Esophagus squamous epithelium (tissue), 5 donors: ENCODE measurements around the gene LAGE3. TPM values are rescaled to one million over a fixed set of nuclear protein-coding genes. Genes with fewer than 3 reads are reported as not detected.

Experiments
- DNase-seq: peaks from one replicate; lab custom pipeline; 2025; lab: John Stamatoyannopoulos, UW
- H3K27ac ChIP-seq, 4 donors: fragments of 200-600 bp; sonication (generic); one replicate each; pipeline ENCODE4 v1.5.1; 2016 to 2019; ENCODE audit warnings: mild to moderate bottlenecking in 1 of 4
- H3K27me3 ChIP-seq, 4 donors: fragments of 200-600 bp; sonication (generic); 1 replicate in 3 of 4; 2 replicates in 1 of 4; pipeline versions ENCODE4 v1.5.1 to v1.6.0; 2017 to 2021; ENCODE audit warnings: antibody characterized with exemption in 1 of 4
- H3K36me3 ChIP-seq, 3 donors: fragments of 200-600 bp; sonication (generic); one replicate each; pipeline ENCODE4 v1.5.1; 2016 to 2019
- H3K4me1 ChIP-seq, 3 donors: fragments of 200-600 bp; sonication (generic); one replicate each; pipeline ENCODE4 v1.5.1; 2017 to 2019
- H3K4me3 ChIP-seq, 4 donors: fragments of 200-600 bp; sonication (generic); 1 replicate in 3 of 4; 2 replicates in 1 of 4; pipeline ENCODE4 v1.5.1; 2016 to 2019; ENCODE audit warnings: mild to moderate bottlenecking in 2 of 4, moderate library complexity in 1 of 4
- H3K9me3 ChIP-seq, 3 donors: fragments of 200-600 bp; sonication (generic); one replicate each; pipeline ENCODE4 v1.5.1; 2016 to 2019
- CTCF ChIP-seq, 6 experiments: fragments of 450-650 bp in 4 of 6; fragments of 200-600 bp in 2 of 6; sonication (generic) in 2 of 6; IDR thresholded peaks; one replicate each; pipeline ENCODE4 v1.5.1; 2016 to 2019; ENCODE audit warnings: antibody characterized with exemption in 6 of 6, mild to moderate bottlenecking in 4 of 6, moderate library complexity in 4 of 6
- POLR2A ChIP-seq, 4 donors: fragments of 450-650 bp; IDR thresholded peaks; one replicate each; pipeline ENCODE4 v1.6.1; 2017; ENCODE audit warnings: antibody characterized with exemption in 4 of 4, mild to moderate bottlenecking in 4 of 4, moderate library complexity in 3 of 4
- WGBS, 2 donors: methylation state at CpG; one replicate each; pipeline ENCODE4 v1.1.5; 2018; 5-methylcytosine and 5-hydroxymethylcytosine counted together
- intact Hi-C: fragments of 100-400 bp; cut with DNase I; formaldehyde crosslinking; loops from one replicate; pipeline ENCODE4 v1.15.0; 2022
- total RNA-seq, 4 donors: library from RNA; depleted of rRNA; stranded (reverse); fragments of >200 nt; gene quantifications; one replicate each; pipeline ENCODE4 v1.1.0, GENCODE V29; 2016
- donor health status: DM: yes; HTN: yes; CAD: no.

Gene LAGE3
- total RNA-seq, 4 donors from 2014 or later = 18.2 to 44.3 (median 21.9) TPM

DNA sequence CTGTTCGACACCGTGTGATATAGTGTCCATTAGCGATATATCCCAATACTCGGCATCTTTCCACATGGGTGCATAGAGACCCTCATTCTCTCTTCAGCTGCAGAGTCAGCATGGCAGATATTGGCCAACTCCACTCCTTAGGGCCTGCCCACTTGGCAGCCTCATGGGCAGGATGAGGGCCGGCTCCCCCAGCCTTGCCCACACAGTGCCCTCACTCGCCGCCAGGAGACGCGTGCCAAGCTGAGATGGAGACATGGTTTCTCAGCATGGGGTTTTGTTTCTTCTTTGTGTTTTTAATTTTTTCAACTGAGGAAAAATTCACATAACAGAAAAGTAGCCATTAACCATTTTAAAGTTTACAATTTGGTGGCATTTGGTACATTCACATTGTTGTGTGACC lies 26.3 kb downstream of the LAGE3 start:
- H3K36me3 ChIP-seq = peaks cover 0 to 36% (median 0%) of the 10 kb centered on the region in 3 donors
- no peaks in the 10 kb centered on the region for H3K27me3 ChIP-seq
- no peak overlapping the region for H3K27ac ChIP-seq
- H3K4me1 ChIP-seq = peaks cover 0 to 5% (median 0%) of the 10 kb centered on the region in 3 donors
- no peak overlapping the region for H3K4me3 ChIP-seq
- no peak for TF ChIP-seq CTCF (IDR thresholded peaks at IDR 0.05)
- no peak for TF ChIP-seq POLR2A (IDR thresholded peaks at IDR 0.05)
- intact Hi-C loops = no loop called here
- WGBS, 2 donors = 80 to 97% methylated on average over 2 to 4 of the region's 9 CpGs
- no peaks in the 10 kb centered on the region for H3K9me3 ChIP-seq
- no peak for DNase-seq

DNA sequence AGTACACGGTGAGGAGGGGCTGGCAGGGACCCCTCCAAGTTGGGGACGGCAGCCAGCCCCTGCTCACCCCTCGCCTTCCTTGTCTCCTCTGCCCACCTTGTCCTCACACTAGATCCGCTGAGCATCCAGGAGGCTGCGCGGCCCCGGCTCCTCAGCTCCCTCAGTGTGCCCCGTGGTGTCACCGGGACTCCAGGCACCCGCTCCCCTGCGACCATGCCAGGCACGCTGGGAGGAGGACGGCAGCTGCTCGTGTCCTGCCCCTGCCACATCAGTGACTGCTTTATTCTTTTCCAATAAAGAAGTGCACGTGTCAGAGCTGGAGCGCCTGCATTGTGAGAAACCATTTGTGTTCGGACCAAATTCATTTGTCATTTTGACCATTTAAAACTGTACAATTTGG lies 28.8 kb downstream of the LAGE3 start:
- 84% methylated on average over 17 of the region's 17 CpGs; no CpG with 5 or more reads in 1 of the 2 donors for WGBS, 2 donors
- peaks cover 0 to 47% (median 0%) of the 10 kb centered on the region in 3 donors for H3K36me3 ChIP-seq
- intact Hi-C loops = no loop called here

GRCh38 chrX:154449618-154450017 lies 29.5 kb downstream of the LAGE3 start:
- Histone ChIP-seq H3K4me1 (peaks cover 0 to 12% (median 6%) of the 10 kb centered on the region in 3 donors), H3K27ac (no peak overlapping the region), H3K9me3 (no peaks in the 10 kb centered on the region), H3K27me3 (no peaks in the 10 kb centered on the region), H3K4me3 (no peak overlapping the region), H3K36me3 (peaks cover 0 to 47% (median 0%) of the 10 kb centered on the region in 3 donors)
- DNase-seq = no peak
- intact Hi-C loops = no loop called here
- TF ChIP-seq POLR2A (IDR thresholded peaks at IDR 0.05) = no peak
- TF ChIP-seq CTCF (IDR thresholded peaks at IDR 0.05) = no peak
- WGBS, 2 donors = 95% methylated on average over 9 of the region's 18 CpGs; no CpG with 5 or more reads in 1 of the 2 donors

More for the DNA sequence above, 28.8 kb downstream of the LAGE3 start:
- peaks cover 0 to 5% (median 0%) of the 10 kb centered on the region in 3 donors for H3K4me1 ChIP-seq
- H3K27me3 ChIP-seq = no peaks in the 10 kb centered on the region
- H3K4me3 ChIP-seq = no peak overlapping the region
- no peaks in the 10 kb centered on the region for H3K9me3 ChIP-seq
- H3K27ac ChIP-seq = no peak overlapping the region
- DNase-seq = no peak
- TF ChIP-seq POLR2A (IDR thresholded peaks at IDR 0.05) (no peak), CTCF (IDR thresholded peaks at IDR 0.05) (no peak)

- Histone ChIP-seq H3K36me3 (peaks cover 0 to 47% (median 0%) of the 10 kb centered on the region in 3 donors), H3K9me3 (no peaks in the 10 kb centered on the region), H3K4me3 (no peak overlapping the region), H3K4me1 (peaks cover 0 to 18% (median 8%) of the 10 kb centered on the region in 3 donors), H3K27me3 (no peaks in the 10 kb centered on the region), H3K27ac (no peak overlapping the region)
- intact Hi-C loops = no loop called here
- no peak for DNase-seq
- TF ChIP-seq CTCF (IDR thresholded peaks at IDR 0.05) (no peak), POLR2A (IDR thresholded peaks at IDR 0.05) (no peak)
- 95% methylated on average over 7 of the region's 14 CpGs; no CpG with 5 or more reads in 1 of the 2 donors for WGBS, 2 donors
Measured at GRCh38 chrX:154448484-154448883, 30.6 kb downstream of the LAGE3 start.

DNA sequence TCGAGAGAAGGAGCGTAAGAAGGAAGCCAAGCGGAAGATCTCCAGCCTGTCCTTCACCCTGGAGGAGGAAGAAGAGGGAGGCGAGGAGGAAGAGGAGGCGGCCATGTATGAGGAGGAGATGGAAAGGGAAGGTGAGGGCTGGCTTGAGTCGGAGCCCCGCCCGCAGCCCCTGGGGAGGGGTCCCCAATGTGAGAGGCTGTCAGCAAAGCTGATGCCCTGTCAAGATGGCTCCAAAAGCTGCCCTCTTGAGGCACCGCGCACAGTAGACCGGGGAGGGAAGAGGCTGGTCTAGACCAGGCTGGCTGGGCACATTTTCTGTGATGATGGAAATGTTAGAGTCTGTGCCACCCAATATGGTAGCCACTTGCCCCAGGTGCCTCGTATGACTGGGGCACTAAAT lies 32.7 kb downstream of the LAGE3 start:
- intact Hi-C loops = no loop called here
- no peak for TF ChIP-seq CTCF (IDR thresholded peaks at IDR 0.05)
- no peak for TF ChIP-seq POLR2A (IDR thresholded peaks at IDR 0.05)
- H3K4me1 ChIP-seq = peaks cover 0 to 35% (median 12%) of the 10 kb centered on the region in 3 donors
- peaks cover 0 to 63% (median 5%) of the 10 kb centered on the region in 3 donors for H3K36me3 ChIP-seq
- H3K4me3 ChIP-seq = no peak overlapping the region
- H3K27ac ChIP-seq = no peak overlapping the region
- 88 to 98% methylated on average over 4 to 5 of the region's 12 CpGs for WGBS, 2 donors
- no peaks in the 10 kb centered on the region for H3K9me3 ChIP-seq
- DNase-seq = no peak
- H3K27me3 ChIP-seq = no peaks in the 10 kb centered on the region
